Activated T-helper 2 cell treated with anti-CD3 and anti-CD28 coated beads, Interferon-gamma antibody, Interleukin-2, Interleukin-4, amounts not matched to agents 10 μg/mL and 5 μg/mL and 100 μg/mL, durations not matched to agents 14 hours and 24 hours and 36 hours (primary cell): ENCODE results near the gene ENTPD2. TPM values are rescaled to one million over a fixed set of nuclear protein-coding genes. Genes with fewer than 3 reads are reported as not detected.
A peak's percentile ranks its signal among the peaks of the same experiment; 100 is the strongest.
"Not testable (repeated sequence)": the region's sequence is repeated elsewhere in the genome, so short reads cannot be mapped to it uniquely, and the experiment has no call there.

Experiments used
- DNase-seq: peaks from one replicate; pipeline ENCODE4 v3.0.0; 2021; ENCODE audit warnings: low spot score
- H3K27ac Mint-ChIP-seq: one replicate; pipeline ENCODE4 v1.8.0; 2021; ENCODE audit warnings: mixed read lengths
- H3K27me3 Mint-ChIP-seq: one replicate; pipeline ENCODE4 v1.8.0; 2021; ENCODE audit warnings: low read depth, mixed read lengths
- H3K36me3 Mint-ChIP-seq: one replicate; pipeline ENCODE4 v1.8.0; 2021; ENCODE audit warnings: low read depth, mixed read lengths
- H3K4me1 Mint-ChIP-seq: one replicate; pipeline ENCODE4 v1.8.0; 2021; ENCODE audit warnings: low read depth, mixed read lengths
- H3K4me3 Mint-ChIP-seq: one replicate; pipeline ENCODE4 v1.8.0; 2021; ENCODE audit warnings: low read depth, mild to moderate bottlenecking, moderate library complexity, mixed read lengths
- H3K9me3 Mint-ChIP-seq: one replicate; pipeline ENCODE4 v1.8.0; 2021; ENCODE audit warnings: mixed read lengths
- intact Hi-C: fragments of 100-400 bp; cut with micrococcal nuclease; formaldehyde crosslinking; loops from one replicate; pipeline ENCODE4 v1.15.1; 2023
- total RNA-seq: library from RNA; stranded (reverse); gene quantifications from 2 replicates; pipeline ENCODE4 v1.2.3, GENCODE V29; 2022

ENTPD2 gene
- total RNA-seq, 1 donor from 2014 or later = not detected

GRCh38 chr9:137041124-137041523 lies 12.7 kb downstream of the ENTPD2 start:
- Mint-ChIP-seq H3K27ac (no peak overlapping the region), H3K4me3 (no peak overlapping the region), H3K27me3 (peaks cover 6% of the 10 kb centered on the region), H3K9me3 (no peaks in the 10 kb centered on the region), H3K4me1 (peaks cover 4% of the 10 kb centered on the region), H3K36me3 (no peaks in the 10 kb centered on the region)
- intact Hi-C loops = no loop called here
- DNase-seq = no peak

- H3K4me3 Mint-ChIP-seq = no peak overlapping the region
These were observed 13.3 kb downstream of the ENTPD2 start for GRCh38 chr9:137040568-137040967.

GRCh38 chr9:137039611-137040366 lies 14.1 kb downstream of the ENTPD2 start:
- Mint-ChIP-seq H3K4me1 (peaks cover 7% of the 10 kb centered on the region), H3K27ac (no peak overlapping the region), H3K27me3 (peaks cover 2% of the 10 kb centered on the region), H3K36me3 (no peaks in the 10 kb centered on the region), H3K9me3 (no peaks in the 10 kb centered on the region), H3K4me3 (no peak overlapping the region)
- intact Hi-C loops = loop anchor here (10.0 kb wide), 2 partner anchors 85 to 505 kb away; partner anchors contain the start of gene LCN12
- no peak for DNase-seq

More at GRCh38 chr9:137040568-137040967, 13.3 kb downstream of the ENTPD2 start:
- no peak for DNase-seq
- Mint-ChIP-seq H3K36me3 (no peaks in the 10 kb centered on the region), H3K27ac (no peak overlapping the region), H3K9me3 (no peaks in the 10 kb centered on the region), H3K4me1 (peaks cover 4% of the 10 kb centered on the region), H3K27me3 (peaks cover 6% of the 10 kb centered on the region)
- intact Hi-C loops = no loop called here

- Mint-ChIP-seq H3K4me1 (peaks cover 11% of the 10 kb centered on the region), H3K27me3 (no peaks in the 10 kb centered on the region), H3K36me3 (no peaks in the 10 kb centered on the region), H3K27ac (no peak overlapping the region), H3K9me3 (no peaks in the 10 kb centered on the region), H3K4me3 (no peak overlapping the region)
- intact Hi-C loops = loop anchor here (10.0 kb wide), 2 partner anchors 84 to 504 kb away; partner anchors contain the start of gene LCN12
- no peak for DNase-seq
These were observed 14.9 kb downstream of the ENTPD2 start for GRCh38 chr9:137038916-137039315.

GRCh38 chr9:137037483-137037882 lies 16.4 kb downstream of the ENTPD2 start:
- intact Hi-C loops = loop anchor here (10.0 kb wide), 2 partner anchors 83 to 503 kb away; partner anchors contain the start of gene LCN12
- no peaks in the 10 kb centered on the region for H3K36me3 Mint-ChIP-seq

GRCh38 chr9:137037035-137037434 lies 16.8 kb downstream of the ENTPD2 start:
- Mint-ChIP-seq H3K27ac (no peak overlapping the region), H3K36me3 (no peaks in the 10 kb centered on the region), H3K4me1 (peaks cover 17% of the 10 kb centered on the region), H3K27me3 (no peaks in the 10 kb centered on the region), H3K4me3 (no peak overlapping the region), H3K9me3 (no peaks in the 10 kb centered on the region)
- DNase-seq = no peak
- intact Hi-C loops = loop anchor here (10.0 kb wide), 2 partner anchors 82 to 502 kb away; partner anchors contain the start of gene LCN12

More at GRCh38 chr9:137037483-137037882, 16.4 kb downstream of the ENTPD2 start:
- H3K4me3 Mint-ChIP-seq = no peak overlapping the region
- H3K27ac Mint-ChIP-seq = no peak overlapping the region
- DNase-seq = no peak
- no peaks in the 10 kb centered on the region for H3K9me3 Mint-ChIP-seq
- no peaks in the 10 kb centered on the region for H3K27me3 Mint-ChIP-seq
- peaks cover 15% of the 10 kb centered on the region for H3K4me1 Mint-ChIP-seq

- Mint-ChIP-seq H3K9me3 (no peaks in the 10 kb centered on the region), H3K4me3 (no peak overlapping the region), H3K36me3 (no peaks in the 10 kb centered on the region), H3K4me1 (peaks cover 20% of the 10 kb centered on the region), H3K27me3 (no peaks in the 10 kb centered on the region), H3K27ac (no peak overlapping the region)
- intact Hi-C loops = loop anchor here (1.0 to 10.0 kb wide), 4 partner anchors 35 to 501 kb away; partner anchors contain the start of gene LCN12
- DNase-seq = no peak
These were observed 17.9 kb downstream of the ENTPD2 start for GRCh38 chr9:137035937-137036336.

GRCh38 chr9:137035507-137035834 lies 18.4 kb downstream of the ENTPD2 start:
- Mint-ChIP-seq H3K27me3 (no peaks in the 10 kb centered on the region), H3K4me1 (peaks cover 24% of the 10 kb centered on the region), H3K9me3 (no peaks in the 10 kb centered on the region), H3K36me3 (no peaks in the 10 kb centered on the region), H3K27ac (peak overlapping the region; percentile 79), H3K4me3 (no peak overlapping the region)
- DNase-seq = no peak
- intact Hi-C loops = loop anchor here (1.0 to 10.0 kb wide), 4 partner anchors 35 to 501 kb away; partner anchors contain the start of gene LCN12

GRCh38 chr9:137034709-137035506 lies 19.0 kb downstream of the ENTPD2 start:
- Mint-ChIP-seq H3K27me3 (no peaks in the 10 kb centered on the region), H3K36me3 (no peaks in the 10 kb centered on the region), H3K4me3 (peak overlapping the region; percentile 65), H3K4me1 (peaks cover 28% of the 10 kb centered on the region), H3K9me3 (no peaks in the 10 kb centered on the region), H3K27ac (peak overlapping the region; percentile 79)
- peak; percentile 80 for DNase-seq
- intact Hi-C loops = loop anchor here (1.0 to 10.0 kb wide), 4 partner anchors 34 to 500 kb away; partner anchors contain the start of gene LCN12

- H3K4me3 Mint-ChIP-seq = peak overlapping the region; percentile 65
- peaks cover 33% of the 10 kb centered on the region for H3K4me1 Mint-ChIP-seq
These were observed 19.7 kb downstream of the ENTPD2 start for GRCh38 chr9:137034039-137034708.

GRCh38 chr9:137033481-137033880 lies 20.4 kb downstream of the ENTPD2 start:
- not testable (repeated sequence) for H3K9me3 Mint-ChIP-seq, H3K4me3 Mint-ChIP-seq, DNase-seq, H3K27me3 Mint-ChIP-seq, H3K36me3 Mint-ChIP-seq, H3K27ac Mint-ChIP-seq
- H3K4me1 Mint-ChIP-seq = peaks cover 36% of the 10 kb centered on the region
- intact Hi-C loops = loop anchor here (10.0 kb wide), 2 partner anchors 79 to 499 kb away; partner anchors contain the start of gene LCN12

More at GRCh38 chr9:137034039-137034708, 19.7 kb downstream of the ENTPD2 start:
- Mint-ChIP-seq H3K27ac (peak overlapping the region; percentile 79), H3K9me3 (no peaks in the 10 kb centered on the region), H3K27me3 (no peaks in the 10 kb centered on the region), H3K36me3 (no peaks in the 10 kb centered on the region)
- DNase-seq = no peak
- intact Hi-C loops = loop anchor here (2.0 to 10.0 kb wide), 3 partner anchors 33 to 499 kb away; partner anchors contain the start of gene LCN12

GRCh38 chr9:137032858-137033257 lies 21.0 kb downstream of the ENTPD2 start:
- Mint-ChIP-seq H3K27ac (no peak overlapping the region), H3K4me1 (peaks cover 36% of the 10 kb centered on the region), H3K9me3 (no peaks in the 10 kb centered on the region), H3K27me3 (no peaks in the 10 kb centered on the region), H3K36me3 (no peaks in the 10 kb centered on the region), H3K4me3 (no peak overlapping the region)
- no peak for DNase-seq
- intact Hi-C loops = loop anchor here (10.0 kb wide), 2 partner anchors 78 to 498 kb away; partner anchors contain the start of gene LCN12
